Muscle of leg (tissue), 11 donors: ENCODE results near the gene PRDM16. TPM values are rescaled to one million over a fixed set of nuclear protein-coding genes. Genes with fewer than 3 reads are reported as not detected.

ENCODE experiments used
- DNase-seq: peaks from one replicate; pipeline ENCODE4 v3.0.0; 2013
- H3K27ac ChIP-seq: one replicate; pipeline ENCODE4 v1.5.1; 2013; ENCODE audit warnings: mild to moderate bottlenecking, low read length, control low read depth
- H3K27me3 ChIP-seq: one replicate; pipeline ENCODE4 v1.6.1; 2013; ENCODE audit warnings: low read length; ENCODE audit not compliant: control insufficient read depth, insufficient read depth
- H3K36me3 ChIP-seq: one replicate; pipeline ENCODE4 v1.6.1; 2013; ENCODE audit warnings: low read length; ENCODE audit not compliant: control insufficient read depth, insufficient read depth
- H3K4me1 ChIP-seq: one replicate; pipeline ENCODE4 v1.6.1; 2013; ENCODE audit warnings: low read length; ENCODE audit not compliant: control insufficient read depth, insufficient read depth
- H3K4me3 ChIP-seq: one replicate; pipeline ENCODE4 v1.5.1; 2013; ENCODE audit warnings: low read length, control low read depth
- H3K9me3 ChIP-seq: replicated peaks from 2 replicates; pipeline ENCODE4 v1.6.1; 2013; ENCODE audit warnings: low read depth, low read length; ENCODE audit not compliant: control insufficient read depth
- WGBS: methylation state at CpG from one replicate; pipeline ENCODE4 v1.1.5; 2013; ENCODE audit warnings: missing lambda C conversion rate; ENCODE audit not compliant: insufficient coverage; 5-methylcytosine and 5-hydroxymethylcytosine counted together
- polyA plus RNA-seq, 8 donors: library from polyadenylated mRNA; unstranded; fragments of 120-200 nt; gene quantifications; one replicate each; pipeline versions ENCODE4 v1.2.1 to v1.2.3, GENCODE V29; 2013; ENCODE audit warnings: inconsistent platforms in 1 of 8, low replicate concordance in 1 of 8; ENCODE audit not compliant: insufficient read length in 8 of 8, insufficient read depth in 1 of 8
- total RNA-seq: library from RNA; stranded (reverse); fragments of 120-200 nt; gene quantifications from one replicate; pipeline ENCODE4 v1.2.4, GENCODE V29; 2013

Gene PRDM16
- total and polyA plus RNA-seq, 9 donors = 0.43 to 1.9 (median 0.95) TPM

DNA sequence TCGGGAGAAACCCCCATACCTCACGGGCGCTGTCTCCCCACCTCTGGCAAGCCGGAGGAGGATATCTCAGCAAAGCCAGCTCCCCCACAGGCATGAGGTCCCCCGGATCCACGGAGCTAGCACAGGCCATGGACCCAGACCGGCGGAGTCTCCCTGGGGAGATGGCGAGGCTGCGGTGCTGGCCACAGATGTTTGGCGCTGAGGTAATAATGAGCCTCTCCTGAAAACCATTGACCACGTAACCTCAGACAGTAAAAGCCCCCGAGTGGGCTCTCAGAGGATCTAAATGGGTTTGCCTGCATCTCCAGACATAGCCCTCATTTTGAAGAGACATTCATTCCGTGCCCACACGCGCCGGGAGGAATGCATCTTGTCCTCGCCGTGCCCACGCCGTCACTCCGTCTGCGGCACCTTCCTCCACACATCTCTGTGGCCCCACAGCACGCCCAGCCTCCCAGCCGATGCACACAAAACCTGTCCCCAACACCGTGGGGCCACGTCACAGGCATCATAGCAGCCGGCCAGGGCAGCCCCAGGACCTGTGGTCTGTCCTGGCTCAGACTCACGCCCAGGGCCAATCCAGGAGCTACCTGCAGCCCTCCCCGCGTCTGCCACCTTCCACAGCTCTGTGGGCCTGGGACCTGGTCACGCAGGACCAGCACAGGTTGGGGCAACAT, 150.9 kb downstream of the PRDM16 start:
- no peak overlapping the region for H3K4me3 ChIP-seq
- no peaks in the 10 kb centered on the region for H3K9me3 ChIP-seq
- H3K4me1 ChIP-seq = peaks cover 49% of the 10 kb centered on the region
- H3K27me3 ChIP-seq = peaks cover 69% of the 10 kb centered on the region
- WGBS = 63% methylated on average over 32 of the region's 32 CpGs
- no peaks in the 10 kb centered on the region for H3K36me3 ChIP-seq
- no peak for DNase-seq
- no peak overlapping the region for H3K27ac ChIP-seq

DNA sequence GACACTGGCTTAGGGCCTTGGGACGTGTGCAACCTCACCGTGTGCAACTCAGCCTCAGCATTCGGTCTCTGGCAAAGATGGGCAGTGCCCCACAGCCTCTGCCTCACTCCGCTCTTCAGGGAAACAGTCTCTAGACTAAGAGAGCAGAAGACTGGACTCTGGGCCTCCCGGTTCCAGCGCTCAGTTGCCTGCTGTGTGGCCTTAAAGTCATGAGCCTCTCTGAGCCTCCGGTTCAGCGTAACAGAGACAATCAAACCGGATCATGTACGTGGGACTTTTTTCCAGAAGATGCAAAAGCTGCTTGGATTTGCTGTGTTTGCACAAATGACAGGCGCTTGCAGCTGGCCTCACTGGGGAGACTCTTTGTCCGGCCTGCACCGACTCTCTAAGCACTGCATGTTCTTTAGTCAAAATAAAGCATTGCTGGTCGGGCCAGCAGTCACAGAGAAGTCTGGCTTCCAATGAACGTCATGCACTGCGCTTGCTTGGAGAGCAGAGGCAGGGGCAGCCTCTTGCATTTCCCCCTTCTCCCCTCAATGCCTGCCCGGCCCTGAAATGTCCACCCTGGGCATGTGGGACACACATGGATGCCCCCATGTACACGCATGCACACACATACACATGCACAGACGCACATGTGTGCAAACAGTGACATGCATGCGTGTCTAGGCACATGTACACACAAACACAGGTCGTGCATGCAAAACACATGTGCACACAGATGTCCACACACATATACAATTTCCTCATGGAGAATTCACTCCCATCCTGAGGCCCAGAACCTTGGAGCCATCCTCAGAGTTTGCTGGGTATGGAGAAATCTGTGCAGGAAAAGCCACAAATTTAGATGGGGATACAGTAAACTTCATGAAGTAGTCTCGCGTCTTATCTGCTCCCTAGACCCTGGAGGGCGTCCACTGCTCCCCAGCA, 152.4 kb downstream of the PRDM16 start:
- peak; percentile 85 for DNase-seq
- H3K36me3 ChIP-seq = no peaks in the 10 kb centered on the region
- 55% methylated on average over 20 of the region's 24 CpGs for WGBS
- peaks cover 49% of the 10 kb centered on the region for H3K4me1 ChIP-seq
- no peaks in the 10 kb centered on the region for H3K9me3 ChIP-seq
- H3K27ac ChIP-seq = no peak overlapping the region
- H3K27me3 ChIP-seq = peaks cover 71% of the 10 kb centered on the region
- no peak overlapping the region for H3K4me3 ChIP-seq

DNA sequence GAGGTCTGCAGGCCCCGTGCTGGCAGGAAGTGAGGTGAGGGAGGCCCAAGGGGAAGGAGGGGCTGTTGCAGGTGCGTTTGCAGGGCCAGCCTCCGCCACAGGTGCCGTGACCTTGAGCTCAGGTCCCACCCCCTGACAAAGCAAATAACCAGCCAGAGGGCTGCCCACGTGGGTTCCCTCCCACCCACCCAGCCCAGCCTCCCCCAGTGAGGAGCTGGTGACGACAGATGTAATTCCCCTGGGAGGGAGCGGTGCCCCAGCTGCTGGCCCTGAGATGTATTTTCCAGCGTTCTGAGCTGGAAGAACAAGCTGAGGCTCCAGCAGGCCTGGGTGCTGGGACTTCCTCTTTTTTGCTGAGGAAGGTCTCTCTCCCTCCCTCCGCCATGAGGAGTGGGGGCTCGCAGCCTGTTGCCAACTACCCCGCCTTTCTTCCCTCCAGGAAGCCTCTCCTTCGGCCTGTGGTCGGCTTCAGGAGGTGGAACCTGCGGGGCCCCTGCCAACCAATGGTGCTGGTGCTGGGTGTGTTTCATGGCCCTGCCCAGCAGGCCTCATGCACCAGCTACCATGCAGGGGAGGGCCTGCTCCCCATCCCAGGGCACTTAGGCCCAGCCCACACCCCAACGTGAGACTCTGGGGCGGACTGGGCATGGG, 153.2 kb downstream of the PRDM16 start:
- Histone ChIP-seq H3K4me1 (peaks cover 46% of the 10 kb centered on the region), H3K9me3 (no peaks in the 10 kb centered on the region), H3K27ac (no peak overlapping the region), H3K4me3 (no peak overlapping the region), H3K36me3 (no peaks in the 10 kb centered on the region), H3K27me3 (peaks cover 71% of the 10 kb centered on the region)
- DNase-seq = peak; percentile 29
- WGBS = 38% methylated on average over 8 of the region's 16 CpGs

DNA sequence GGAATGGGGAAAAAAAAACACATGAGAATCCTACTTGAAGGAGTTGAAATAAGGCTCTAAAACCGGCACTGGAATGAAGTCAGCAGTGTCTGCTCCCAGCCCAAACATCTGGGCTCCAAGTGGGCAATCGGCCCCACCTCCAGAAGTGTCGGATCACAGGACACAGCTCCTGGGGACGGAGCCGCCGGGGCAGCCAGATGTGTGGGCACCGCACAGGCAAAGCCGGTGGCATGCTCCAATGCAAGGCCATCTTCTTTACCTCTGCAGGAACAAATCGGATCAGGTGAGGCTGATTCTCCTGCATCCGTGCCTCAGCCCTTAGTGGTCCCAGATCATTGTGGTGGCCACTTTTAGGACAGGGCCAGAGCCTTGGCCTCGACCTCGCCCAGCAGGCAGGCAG, 156.7 kb downstream of the PRDM16 start:
- DNase-seq = no peak
- 39% methylated on average over 12 of the region's 12 CpGs for WGBS
- Histone ChIP-seq H3K27ac (no peak overlapping the region), H3K36me3 (no peaks in the 10 kb centered on the region), H3K27me3 (peaks cover 74% of the 10 kb centered on the region), H3K9me3 (no peaks in the 10 kb centered on the region), H3K4me3 (no peak overlapping the region), H3K4me1 (peaks cover 17% of the 10 kb centered on the region)

DNA sequence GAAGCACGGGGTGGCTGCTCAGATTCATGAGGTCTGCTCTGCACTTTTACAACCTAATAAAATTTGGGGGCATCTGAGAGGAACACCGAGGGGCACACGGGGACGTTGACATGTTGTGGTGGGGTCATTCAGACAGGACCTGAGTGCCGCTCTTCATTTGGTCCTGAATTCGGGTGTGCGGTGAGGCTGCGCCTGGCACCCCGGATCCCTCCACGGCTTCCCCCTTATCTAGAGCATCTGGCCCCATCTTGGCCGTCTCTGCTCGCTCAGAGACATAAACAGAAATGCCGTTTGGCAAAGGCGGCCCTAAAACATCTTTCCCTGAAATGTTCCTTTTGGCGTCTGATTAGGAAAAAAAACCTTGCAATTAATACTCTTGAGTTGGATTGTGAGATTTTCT, 157.2 kb downstream of the PRDM16 start:
- Histone ChIP-seq H3K36me3 (no peaks in the 10 kb centered on the region), H3K4me1 (peaks cover 13% of the 10 kb centered on the region), H3K27ac (no peak overlapping the region), H3K4me3 (no peak overlapping the region), H3K9me3 (no peaks in the 10 kb centered on the region), H3K27me3 (peaks cover 79% of the 10 kb centered on the region)
- DNase-seq = no peak
- WGBS = 48% methylated on average over 4 of the region's 15 CpGs

DNA sequence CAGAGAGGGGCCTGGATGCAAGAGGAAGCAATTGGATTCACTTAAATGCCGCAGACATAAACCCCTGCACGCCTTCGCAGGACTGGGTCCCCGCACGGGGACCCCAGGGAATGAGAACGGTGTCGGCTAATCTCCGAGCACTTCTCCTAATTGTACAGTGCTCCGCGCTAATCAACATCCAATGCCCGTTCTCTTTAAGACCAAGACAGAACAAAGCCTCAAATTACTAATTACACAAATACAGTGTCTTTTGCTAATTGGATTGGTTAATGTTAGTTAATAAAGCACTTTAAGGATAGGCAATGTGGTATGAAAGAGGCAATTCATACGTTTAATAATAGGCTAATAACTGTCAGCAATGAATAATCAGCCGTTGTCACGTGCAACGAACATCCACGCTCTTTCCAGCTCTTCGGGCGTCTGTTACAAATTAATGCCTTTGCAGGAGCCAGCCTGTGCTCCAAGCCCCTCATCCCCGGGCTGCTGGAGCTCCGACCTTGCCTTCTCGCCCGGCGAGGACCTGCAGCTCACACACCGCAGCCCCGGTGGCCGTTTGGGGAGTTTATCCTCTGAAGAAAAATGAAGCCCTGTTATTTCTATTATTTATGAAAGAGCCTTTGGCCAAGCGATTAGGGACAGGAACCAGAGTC, 157.8 kb downstream of the PRDM16 start:
- no peak overlapping the region for H3K27ac ChIP-seq
- 30% methylated on average over 17 of the region's 27 CpGs for WGBS
- H3K36me3 ChIP-seq = no peaks in the 10 kb centered on the region
- H3K9me3 ChIP-seq = no peaks in the 10 kb centered on the region
- DNase-seq = no peak
- peaks cover 79% of the 10 kb centered on the region for H3K27me3 ChIP-seq
- no peak overlapping the region for H3K4me3 ChIP-seq
- H3K4me1 ChIP-seq = peaks cover 13% of the 10 kb centered on the region

DNA sequence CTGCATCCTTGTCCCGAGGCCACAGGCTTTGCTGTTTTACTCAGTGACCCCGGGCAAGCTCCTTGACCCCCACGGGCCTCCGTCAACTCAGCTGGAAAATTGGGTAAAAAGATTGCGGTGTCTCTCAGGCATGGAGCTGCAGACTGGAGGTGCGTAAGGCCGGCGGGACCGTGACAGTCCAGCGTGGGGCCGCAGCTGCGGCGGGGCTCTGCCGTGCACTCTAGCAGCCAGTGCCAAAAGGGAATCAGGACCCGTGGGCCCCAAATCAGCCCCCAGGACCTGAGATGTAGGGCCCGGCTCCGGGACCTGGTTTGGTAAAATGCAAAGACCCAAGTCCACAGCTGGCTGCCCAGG, 158.3 kb downstream of the PRDM16 start:
- H3K4me1 ChIP-seq = peaks cover 15% of the 10 kb centered on the region
- H3K36me3 ChIP-seq = no peaks in the 10 kb centered on the region
- H3K27ac ChIP-seq = no peak overlapping the region
- WGBS = 46% methylated on average over 15 of the region's 17 CpGs
- no peaks in the 10 kb centered on the region for H3K9me3 ChIP-seq
- no peak for DNase-seq
- peaks cover 81% of the 10 kb centered on the region for H3K27me3 ChIP-seq
- H3K4me3 ChIP-seq = no peak overlapping the region

DNA sequence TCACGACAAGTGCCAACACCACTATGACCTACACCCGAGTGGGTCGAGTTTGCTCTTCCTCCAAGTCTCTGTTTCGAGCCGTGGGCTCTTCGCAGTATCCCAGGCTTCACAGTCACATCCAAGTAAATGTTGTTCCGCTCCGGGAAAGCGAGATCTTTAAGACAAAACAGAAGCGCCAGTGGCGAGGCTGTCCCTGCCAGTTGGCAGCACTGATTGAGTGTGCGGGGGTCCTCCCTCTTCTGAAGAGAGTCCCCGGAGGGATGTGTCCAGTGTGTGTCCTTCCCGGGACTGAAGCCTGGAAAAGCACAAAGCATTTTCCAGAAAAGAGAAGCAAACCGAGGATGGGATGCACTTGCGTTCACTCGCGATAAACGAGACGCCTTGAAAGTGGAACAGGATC, 158.9 kb downstream of the PRDM16 start:
- H3K4me3 ChIP-seq = no peak overlapping the region
- no peak overlapping the region for H3K27ac ChIP-seq
- H3K27me3 ChIP-seq = peaks cover 86% of the 10 kb centered on the region
- 71% methylated on average over 15 of the region's 20 CpGs for WGBS
- no peaks in the 10 kb centered on the region for H3K36me3 ChIP-seq
- no peak for DNase-seq
- H3K9me3 ChIP-seq = no peaks in the 10 kb centered on the region
- peaks cover 17% of the 10 kb centered on the region for H3K4me1 ChIP-seq

DNA sequence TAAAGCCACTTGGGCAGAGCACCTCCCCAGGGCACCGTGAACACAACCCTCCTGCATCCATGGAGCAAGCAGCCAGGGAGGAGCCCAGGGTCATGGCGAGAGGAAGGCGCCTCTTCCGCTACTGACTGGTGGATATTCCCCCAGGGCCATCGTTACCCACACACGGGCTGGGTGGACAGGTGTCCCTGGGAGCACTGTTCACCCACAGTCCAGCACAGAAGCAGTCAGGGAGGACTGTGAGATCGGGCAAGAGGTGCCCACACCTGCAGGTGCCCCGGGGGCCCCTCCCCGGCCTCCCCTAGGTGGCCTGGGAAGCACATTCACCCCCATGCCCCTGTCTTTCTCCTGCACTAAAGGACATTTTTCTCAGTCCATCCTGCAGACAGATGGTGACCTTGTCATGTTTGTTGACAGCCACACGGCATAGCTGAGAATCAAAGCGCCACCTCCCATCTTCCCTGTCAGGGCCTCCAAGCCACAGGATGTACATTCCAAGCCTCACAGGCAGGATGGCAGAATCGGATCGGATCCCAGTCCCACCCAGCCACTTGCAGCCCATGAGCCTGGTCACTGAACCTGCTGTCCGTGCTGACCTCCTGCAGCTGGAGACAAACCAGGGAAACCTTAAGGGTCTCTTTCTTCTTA, 160.2 kb downstream of the PRDM16 start:
- no peak for DNase-seq
- H3K36me3 ChIP-seq = no peaks in the 10 kb centered on the region
- peaks cover 17% of the 10 kb centered on the region for H3K4me1 ChIP-seq
- no peak overlapping the region for H3K27ac ChIP-seq
- H3K27me3 ChIP-seq = peaks cover 83% of the 10 kb centered on the region
- 69% methylated on average over 13 of the region's 14 CpGs for WGBS
- no peak overlapping the region for H3K4me3 ChIP-seq
- no peaks in the 10 kb centered on the region for H3K9me3 ChIP-seq
